Fibroblast of lung (primary cell): ENCODE measurements around the gene TLR8. TPM values are rescaled to one million over a fixed set of nuclear protein-coding genes. Genes with fewer than 3 reads are reported as not detected.
"Not testable (repeated sequence)": the region's sequence is repeated elsewhere in the genome, so short reads cannot be mapped to it uniquely, and the experiment has no call there.

ENCODE experiments used
- DNase-seq, 2 donors: peaks; one replicate each; pipeline versions ENCODE4 v3.0.0 to v3.0.0-alpha.2; 2010; ENCODE audit warnings: low read depth in 2 of 2
- H2AFZ ChIP-seq: 2 replicates; pipeline ENCODE4 v1.5.1; 2012; ENCODE audit warnings: low read length, control low read depth, inconsistent platforms
- H3K27ac ChIP-seq: 2 replicates; pipeline ENCODE4 v1.5.1; 2011; ENCODE audit warnings: low read length, control low read depth; ENCODE audit not compliant: insufficient read depth
- H3K27me3 ChIP-seq: 2 replicates; pipeline ENCODE4 v1.5.1; 2011; ENCODE audit warnings: mild to moderate bottlenecking, low read length; ENCODE audit not compliant: control insufficient read depth, insufficient read depth
- H3K36me3 ChIP-seq: 2 replicates; pipeline ENCODE4 v1.5.1; 2011; ENCODE audit warnings: low read length; ENCODE audit not compliant: control insufficient read depth, insufficient read depth
- H3K4me1 ChIP-seq: 2 replicates; pipeline ENCODE4 v1.5.1; 2011; ENCODE audit warnings: low read length; ENCODE audit not compliant: control insufficient read depth, insufficient read depth; ENCODE audit errors: extremely low read depth
- H3K4me2 ChIP-seq: 2 replicates; pipeline ENCODE4 v1.5.1; 2011; ENCODE audit warnings: low read length, control low read depth; ENCODE audit not compliant: insufficient read depth; ENCODE audit errors: extremely low read depth
- H3K4me3 ChIP-seq, 4 experiments: fragments of 200-600 bp in 1 of 4; sonication (generic) in 1 of 4; replicated peaks in 1 of 4; 2 replicates each; pipeline ENCODE4 v1.5.1; 2011 to 2016; ENCODE audit warnings: low read length in 4 of 4, low read depth in 3 of 4, mild to moderate bottlenecking in 3 of 4, control low read depth in 2 of 4, inconsistent platforms in 1 of 4, mixed read lengths in 1 of 4; ENCODE audit not compliant: insufficient read depth in 1 of 4; ENCODE audit errors: control extremely low read depth in 1 of 4
- H3K79me2 ChIP-seq: 2 replicates; pipeline ENCODE4 v1.5.1; 2012; ENCODE audit warnings: mild to moderate bottlenecking, low read length, inconsistent platforms; ENCODE audit not compliant: control insufficient read depth, insufficient read depth
- H3K9ac ChIP-seq: 2 replicates; pipeline ENCODE4 v1.5.1; 2011; ENCODE audit warnings: mild to moderate bottlenecking, low read length, control low read depth; ENCODE audit not compliant: insufficient read depth
- H3K9me3 ChIP-seq: 2 replicates; pipeline ENCODE4 v1.5.1; 2012; ENCODE audit warnings: low read depth, low read length; ENCODE audit not compliant: control insufficient read depth, insufficient read depth
- H4K20me1 ChIP-seq: 2 replicates; pipeline ENCODE4 v1.5.1; 2011; ENCODE audit warnings: low read length; ENCODE audit not compliant: control insufficient read depth, insufficient read depth; ENCODE audit errors: extremely low read depth
- EZH2 ChIP-seq: IDR thresholded peaks from 2 replicates; pipeline ENCODE4 v1.5.1; 2012; ENCODE audit warnings: low read length, control low read depth, mild to moderate bottlenecking; ENCODE audit errors: missing control alignments
- polyA plus RNA-seq, 2 donors: library from polyadenylated mRNA; depleted of rRNA in 1 of 2; stranded (reverse) in 1 of 2; unstranded in 1 of 2; fragments of >200 nt; gene quantifications; 2 replicates each; pipeline ENCODE4 v1.2.1, GENCODE V29; 2011 to 2012; ENCODE audit warnings: missing spikeins in 1 of 2
- total RNA-seq: library from RNA; depleted of rRNA; stranded (reverse); fragments of >200 nt; gene quantifications from 2 replicates; pipeline ENCODE4 v1.2.1, GENCODE V29; 2014
- TF ChIP-seq, protein P1 (sequence below), 2 donors: IDR thresholded peaks in 1 of 2; conservative IDR thresholded peaks in 1 of 2; 1 replicate in 1 of 2; 2 replicates in 1 of 2; pipeline ENCODE4 v1.5.1; 2011 to 2012; ENCODE audit warnings: low read length in 2 of 2, control low read depth in 1 of 2, inconsistent platforms in 1 of 2, low read depth in 1 of 2, mild to moderate bottlenecking in 1 of 2

The TLR8 gene
- total and polyA plus RNA-seq, 2 donors (not counting 1 experiment from before 2014, with no cell fraction given), result not detected

DNA sequence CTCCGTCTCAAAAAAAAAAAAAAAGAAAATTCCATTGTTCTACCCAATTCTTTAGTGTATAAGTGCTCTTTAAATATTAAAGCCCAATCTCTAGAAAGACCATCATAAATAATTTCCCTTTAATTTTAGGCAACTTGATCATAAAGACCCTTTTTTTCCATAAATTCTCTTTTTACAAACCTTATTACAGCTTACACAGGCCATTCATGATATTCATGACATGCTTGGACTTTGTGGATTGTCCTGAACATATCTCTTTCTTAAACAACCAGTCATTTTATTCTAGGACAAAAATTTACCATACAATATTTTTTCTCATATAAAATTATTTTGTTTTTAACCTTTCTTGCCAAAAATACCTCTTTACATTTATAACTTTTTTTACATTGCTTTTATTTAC, 30.5 kb downstream of the TLR8 start:
- Histone ChIP-seq H3K79me2 (no peaks in the 10 kb centered on the region), H3K27me3 (no peaks in the 10 kb centered on the region), H3K9me3 (no peaks in the 10 kb centered on the region)

DNA sequence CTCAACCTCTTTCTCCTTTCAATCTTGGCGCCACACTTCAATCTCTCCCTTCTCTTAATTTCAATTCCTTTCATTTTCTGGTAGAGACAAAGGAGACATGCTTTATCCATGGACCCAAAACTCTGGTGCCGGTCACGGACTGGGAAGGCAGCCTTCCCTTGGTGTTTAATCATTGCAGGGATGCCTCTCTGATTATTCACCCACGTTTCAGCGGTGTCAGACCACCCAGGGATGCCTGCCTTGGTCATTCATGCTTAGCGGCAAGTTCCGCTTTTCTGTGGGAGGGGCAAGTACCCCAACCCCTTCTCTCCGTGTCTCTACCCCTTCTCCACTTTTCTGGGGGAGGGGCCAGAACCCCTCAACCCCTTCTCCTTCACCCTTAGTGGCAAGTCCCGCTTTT, 34.1 kb downstream of the TLR8 start:
- not testable (repeated sequence) for H2AFZ ChIP-seq, H3K79me2 ChIP-seq, H3K9me3 ChIP-seq, DNase-seq, H3K27ac ChIP-seq, H3K4me1 ChIP-seq, H3K4me3 ChIP-seq, H3K4me2 ChIP-seq, H4K20me1 ChIP-seq, H3K36me3 ChIP-seq, H3K27me3 ChIP-seq, H3K9ac ChIP-seq

More for the DNA sequence above, 30.5 kb downstream of the TLR8 start:
- TF ChIP-seq EZH2, result no peak
- TF ChIP-seq, protein P1, sequence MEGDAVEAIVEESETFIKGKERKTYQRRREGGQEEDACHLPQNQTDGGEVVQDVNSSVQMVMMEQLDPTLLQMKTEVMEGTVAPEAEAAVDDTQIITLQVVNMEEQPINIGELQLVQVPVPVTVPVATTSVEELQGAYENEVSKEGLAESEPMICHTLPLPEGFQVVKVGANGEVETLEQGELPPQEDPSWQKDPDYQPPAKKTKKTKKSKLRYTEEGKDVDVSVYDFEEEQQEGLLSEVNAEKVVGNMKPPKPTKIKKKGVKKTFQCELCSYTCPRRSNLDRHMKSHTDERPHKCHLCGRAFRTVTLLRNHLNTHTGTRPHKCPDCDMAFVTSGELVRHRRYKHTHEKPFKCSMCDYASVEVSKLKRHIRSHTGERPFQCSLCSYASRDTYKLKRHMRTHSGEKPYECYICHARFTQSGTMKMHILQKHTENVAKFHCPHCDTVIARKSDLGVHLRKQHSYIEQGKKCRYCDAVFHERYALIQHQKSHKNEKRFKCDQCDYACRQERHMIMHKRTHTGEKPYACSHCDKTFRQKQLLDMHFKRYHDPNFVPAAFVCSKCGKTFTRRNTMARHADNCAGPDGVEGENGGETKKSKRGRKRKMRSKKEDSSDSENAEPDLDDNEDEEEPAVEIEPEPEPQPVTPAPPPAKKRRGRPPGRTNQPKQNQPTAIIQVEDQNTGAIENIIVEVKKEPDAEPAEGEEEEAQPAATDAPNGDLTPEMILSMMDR (conservative IDR thresholded peaks at IDR 0.05 in 1 of 2, IDR thresholded peaks at IDR 0.05 in 1 of 2; ENCODE audit: low read depth in 1 of 2, low read length in 2 of 2), result no peak
- H3K4me3 ChIP-seq, result no peak overlapping the region
- no peaks in the 10 kb centered on the region for H3K36me3 ChIP-seq
- no peak overlapping the region for H2AFZ ChIP-seq
- H4K20me1 ChIP-seq, result no peaks in the 10 kb centered on the region
- H3K4me1 ChIP-seq, result no peaks in the 10 kb centered on the region
- no peak for DNase-seq
- no peak overlapping the region for H3K4me2 ChIP-seq
- no peak overlapping the region for H3K9ac ChIP-seq
- no peak overlapping the region for H3K27ac ChIP-seq

DNA sequence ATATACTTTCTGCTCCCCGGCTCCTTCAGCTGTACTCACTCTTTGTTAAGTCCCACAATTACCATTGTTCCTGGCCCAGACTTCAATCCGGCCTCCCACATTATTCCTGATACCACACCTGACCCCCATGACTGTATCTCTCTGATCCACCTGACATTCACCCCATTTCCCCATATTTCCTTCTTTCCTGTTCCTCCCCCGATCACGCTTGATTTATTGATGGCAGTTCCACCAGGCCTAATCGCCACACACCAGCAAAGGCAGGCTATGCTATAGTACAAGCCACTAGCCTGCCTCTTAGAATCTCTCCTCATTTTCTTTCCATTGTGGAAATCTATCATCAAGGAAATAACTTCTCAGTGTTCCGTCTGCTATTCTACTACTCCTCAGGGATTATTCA, 37.2 kb downstream of the TLR8 start:
- H3K4me3 ChIP-seq, H3K9me3 ChIP-seq, H3K27ac ChIP-seq, H3K4me1 ChIP-seq, H2AFZ ChIP-seq, H3K27me3 ChIP-seq, H3K79me2 ChIP-seq, H3K4me2 ChIP-seq, H3K36me3 ChIP-seq, H3K9ac ChIP-seq, H4K20me1 ChIP-seq, DNase-seq: not testable (repeated sequence)

DNA sequence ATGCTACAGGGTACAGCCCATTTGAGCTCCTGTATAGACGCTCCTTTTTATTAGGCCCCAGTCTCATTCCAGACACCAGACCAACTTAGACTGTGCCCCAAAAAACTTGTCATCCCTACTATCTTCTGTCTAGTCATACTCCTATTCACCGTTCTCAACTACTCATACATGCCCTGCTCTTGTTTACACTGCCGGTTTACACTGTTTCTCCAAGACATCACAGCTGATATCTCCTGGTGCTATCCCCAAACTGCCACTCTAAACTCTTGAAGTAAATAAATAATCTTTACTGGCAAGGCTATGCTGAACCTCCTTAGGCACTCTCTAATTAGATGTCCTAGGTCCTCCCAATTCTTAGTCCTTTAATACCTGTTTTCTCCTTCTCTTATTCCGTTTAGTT, 38.0 kb downstream of the TLR8 start:
- H3K4me2 ChIP-seq, H3K27me3 ChIP-seq, H3K9me3 ChIP-seq, H3K27ac ChIP-seq, DNase-seq, H3K4me3 ChIP-seq, H4K20me1 ChIP-seq, H2AFZ ChIP-seq, H3K9ac ChIP-seq, H3K36me3 ChIP-seq, H3K4me1 ChIP-seq, H3K79me2 ChIP-seq: not testable (repeated sequence)
